ENCODE data around the gene UTP11. TPM values are rescaled to one million over a fixed set of nuclear protein-coding genes. Genes with fewer than 3 reads are reported as not detected.

Gene UTP11
- total and polyA plus RNA-seq, 8 donors = 24.5 to 50.2 (median 41.2) TPM

DNA sequence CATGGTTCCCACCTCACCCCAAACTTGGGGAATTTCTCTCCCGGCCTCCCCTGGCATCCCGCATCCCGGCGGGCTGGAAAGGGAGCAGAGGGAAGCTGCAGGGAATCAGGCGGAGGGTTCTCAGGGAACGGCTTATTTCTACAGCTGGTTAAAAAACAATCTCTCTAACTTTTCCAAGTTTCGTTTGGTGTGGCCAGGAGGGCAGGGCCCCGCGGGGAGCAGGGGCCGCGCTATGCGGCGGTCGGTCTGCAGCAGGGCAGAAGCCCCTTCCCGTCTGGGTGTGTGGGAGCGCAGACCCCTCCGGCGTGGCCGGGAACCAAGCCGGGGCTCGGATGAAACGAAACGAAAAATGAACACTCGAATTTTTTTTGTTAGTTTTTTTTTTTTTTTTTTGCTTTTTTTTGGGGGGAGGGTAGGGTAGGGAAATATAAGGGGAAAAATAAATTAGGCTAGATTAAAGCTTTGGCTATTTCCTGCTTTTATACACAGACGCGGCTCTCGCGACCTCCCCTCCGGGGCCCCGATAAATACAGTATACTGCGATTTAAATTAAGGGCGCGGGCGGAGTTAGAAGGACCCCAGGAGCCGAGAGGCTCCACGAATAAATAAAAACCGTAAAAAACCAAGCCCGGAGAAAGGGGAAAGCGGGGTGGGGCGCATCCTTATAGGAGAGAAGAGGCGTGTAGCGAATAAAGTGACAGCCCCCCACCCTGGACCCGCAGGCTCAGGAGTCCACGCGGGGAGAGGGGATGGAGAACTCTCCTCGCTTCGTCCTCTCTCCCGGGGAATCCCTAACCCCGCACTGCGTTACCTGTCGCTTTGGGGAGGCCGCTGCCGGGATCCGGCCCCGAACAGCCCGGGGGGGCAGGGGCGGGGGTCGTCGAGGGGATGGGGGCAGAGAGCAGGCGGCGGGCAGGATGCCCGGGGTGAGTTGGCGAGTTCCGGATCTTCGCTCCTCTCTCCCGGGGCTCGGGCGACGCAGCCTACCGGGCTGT, 32.0 kb downstream of the UTP11 start:
- peaks cover 50 to 91% of the 10 kb centered on the region in 2 donors for H3K27me3 ChIP-seq
- no peak for ATAC-seq
- no peak overlapping the region for H3K4me3 ChIP-seq
- peaks cover 7 to 36% of the 10 kb centered on the region in 2 donors for H3K4me1 ChIP-seq
- TF ChIP-seq, protein P1, sequence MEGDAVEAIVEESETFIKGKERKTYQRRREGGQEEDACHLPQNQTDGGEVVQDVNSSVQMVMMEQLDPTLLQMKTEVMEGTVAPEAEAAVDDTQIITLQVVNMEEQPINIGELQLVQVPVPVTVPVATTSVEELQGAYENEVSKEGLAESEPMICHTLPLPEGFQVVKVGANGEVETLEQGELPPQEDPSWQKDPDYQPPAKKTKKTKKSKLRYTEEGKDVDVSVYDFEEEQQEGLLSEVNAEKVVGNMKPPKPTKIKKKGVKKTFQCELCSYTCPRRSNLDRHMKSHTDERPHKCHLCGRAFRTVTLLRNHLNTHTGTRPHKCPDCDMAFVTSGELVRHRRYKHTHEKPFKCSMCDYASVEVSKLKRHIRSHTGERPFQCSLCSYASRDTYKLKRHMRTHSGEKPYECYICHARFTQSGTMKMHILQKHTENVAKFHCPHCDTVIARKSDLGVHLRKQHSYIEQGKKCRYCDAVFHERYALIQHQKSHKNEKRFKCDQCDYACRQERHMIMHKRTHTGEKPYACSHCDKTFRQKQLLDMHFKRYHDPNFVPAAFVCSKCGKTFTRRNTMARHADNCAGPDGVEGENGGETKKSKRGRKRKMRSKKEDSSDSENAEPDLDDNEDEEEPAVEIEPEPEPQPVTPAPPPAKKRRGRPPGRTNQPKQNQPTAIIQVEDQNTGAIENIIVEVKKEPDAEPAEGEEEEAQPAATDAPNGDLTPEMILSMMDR (IDR thresholded peaks at IDR 0.05) = no peak
- H3K36me3 ChIP-seq = no peaks in the 10 kb centered on the region
- intact Hi-C loops (cut with DNase I) = no loop called here
- H3K27ac ChIP-seq = no peak overlapping the region
- DNase-seq = peak in 1 of 4 donors; percentile 60
- H3K9me3 ChIP-seq = no peaks in the 10 kb centered on the region

GRCh38 chr1:38045401-38046332, 33.1 kb downstream of the UTP11 start:
- Histone ChIP-seq H3K36me3 (no peaks in the 10 kb centered on the region), H3K9me3 (no peaks in the 10 kb centered on the region), H3K27me3 (peaks cover 50 to 94% of the 10 kb centered on the region in 2 donors), H3K4me3 (peak overlapping the region in 1 of 2 donors; percentile 64), H3K4me1 (peaks cover 7 to 36% of the 10 kb centered on the region in 2 donors), H3K27ac (no peak overlapping the region)
- TF ChIP-seq, protein P1 (IDR thresholded peaks at IDR 0.05) = no peak
- intact Hi-C loops (cut with DNase I) = no loop called here
- DNase-seq (peak in 2 of 4 donors; percentile 51 to 80), ATAC-seq (no peak)

DNA sequence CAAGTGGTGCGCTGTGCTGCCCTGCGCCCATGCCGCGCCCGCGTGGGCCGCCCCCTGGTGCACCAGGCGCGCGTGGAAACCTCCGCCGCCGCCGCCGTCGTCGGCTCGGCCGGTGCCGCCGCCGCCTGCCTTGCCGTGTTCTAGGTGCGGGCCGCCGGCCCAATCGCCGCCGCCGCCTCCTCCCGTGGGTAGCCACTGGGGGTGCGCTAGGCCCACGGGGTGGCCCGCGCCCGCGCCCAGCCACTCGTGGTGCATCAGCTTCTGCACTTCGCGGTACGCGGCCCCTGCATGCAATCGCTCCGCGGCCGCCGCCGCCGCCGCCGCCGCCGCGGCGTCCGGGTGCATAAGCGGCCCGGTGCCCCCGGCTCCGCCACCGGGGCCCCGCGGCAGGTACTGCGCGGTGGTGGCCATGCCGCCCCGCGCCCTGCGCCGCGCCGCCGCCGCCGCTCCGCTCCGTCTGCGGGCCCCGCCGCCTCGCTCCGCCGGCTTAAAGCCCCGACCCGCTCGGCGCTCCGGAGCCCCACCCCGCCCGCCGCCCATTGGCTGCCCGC, 33.9 kb downstream of the UTP11 start, which contains the start of gene POU3F1:
Gene POU3F1 (minus strand): TSS at position 461 of the 551 bp plus-strand sequence. CDS start 50 bp downstream, at position 411.
- Histone ChIP-seq H3K27me3 (peaks cover 46 to 87% of the 10 kb centered on the region in 2 donors), H3K4me3 (peak within 1 kb of the TSS; percentile 61 to 64), H3K9me3 (no peaks in the 10 kb centered on the region), H3K27ac (no peak within 1 kb of the TSS), H3K36me3 (no peaks in the 10 kb centered on the region), H3K4me1 (peaks cover 7 to 36% of the 10 kb centered on the region in 2 donors)
- ATAC-seq (no peak), DNase-seq (peak in 1 of 4 donors; percentile 83)
- intact Hi-C loops (cut with DNase I) = no loop called here
- TF ChIP-seq, protein P1 (IDR thresholded peaks at IDR 0.05) = no peak

DNA sequence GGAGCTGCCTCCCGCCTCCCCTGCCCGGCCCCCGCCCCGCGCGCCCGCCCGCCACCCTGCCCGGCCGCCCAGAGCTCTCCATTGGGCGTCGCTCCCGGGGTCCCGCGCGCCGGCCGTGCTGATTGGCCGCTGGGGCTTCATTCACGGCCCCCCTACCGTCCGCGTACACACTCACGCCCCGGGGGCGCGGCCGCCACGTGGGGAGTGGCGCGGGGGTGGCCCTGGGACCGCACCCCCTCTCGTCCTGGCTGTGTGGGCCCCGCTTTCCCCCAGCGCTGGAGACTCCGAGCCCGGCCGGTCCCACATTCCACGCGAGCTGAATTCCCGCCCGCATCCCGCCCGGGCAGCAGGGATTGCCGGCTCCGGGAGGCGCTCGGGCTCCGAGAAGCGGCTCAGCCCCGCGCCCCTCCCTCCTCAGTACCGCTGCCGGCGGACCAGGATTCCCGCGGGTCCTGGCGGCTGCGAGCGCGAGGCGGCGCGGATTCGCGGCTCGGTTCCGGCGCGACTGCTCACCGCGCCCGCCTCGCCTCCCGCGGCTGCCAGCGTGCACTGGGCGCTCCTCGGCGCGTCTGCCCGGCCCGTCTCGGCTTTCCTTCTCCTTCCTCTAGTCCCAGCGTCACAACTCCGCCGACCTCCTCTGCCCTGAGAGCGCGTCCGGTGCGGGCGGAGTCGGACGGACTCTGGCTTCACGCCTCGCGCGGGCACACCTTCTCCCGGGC, 34.5 kb downstream of the UTP11 start:
- ATAC-seq (peak; percentile 92), DNase-seq (peak; percentile 72 to 93 (median 82))
- H3K4me3 ChIP-seq = peak overlapping the region; percentile 61 to 64
- TF ChIP-seq, protein P1 (IDR thresholded peaks at IDR 0.05) = no peak
- no peaks in the 10 kb centered on the region for H3K36me3 ChIP-seq
- H3K27me3 ChIP-seq = peaks cover 39 to 87% of the 10 kb centered on the region in 2 donors
- peaks cover 7 to 36% of the 10 kb centered on the region in 2 donors for H3K4me1 ChIP-seq
- H3K9me3 ChIP-seq = no peaks in the 10 kb centered on the region
- H3K27ac ChIP-seq = no peak overlapping the region
- intact Hi-C loops (cut with DNase I) = no loop called here
